Inflammatory macrophage treated with lipopolysaccharide for 4 hours (primary cell): Measurements from ENCODE around the gene RNF180.
"Not testable (repeated sequence)": the region's sequence is repeated elsewhere in the genome, so short reads cannot be mapped to it uniquely, and the experiment has no call there.

ENCODE experiments used
- DNase-seq: peaks from one replicate; pipeline ENCODE4 v3.0.0-alpha.2; 2020

Gene RNF180

DNA sequence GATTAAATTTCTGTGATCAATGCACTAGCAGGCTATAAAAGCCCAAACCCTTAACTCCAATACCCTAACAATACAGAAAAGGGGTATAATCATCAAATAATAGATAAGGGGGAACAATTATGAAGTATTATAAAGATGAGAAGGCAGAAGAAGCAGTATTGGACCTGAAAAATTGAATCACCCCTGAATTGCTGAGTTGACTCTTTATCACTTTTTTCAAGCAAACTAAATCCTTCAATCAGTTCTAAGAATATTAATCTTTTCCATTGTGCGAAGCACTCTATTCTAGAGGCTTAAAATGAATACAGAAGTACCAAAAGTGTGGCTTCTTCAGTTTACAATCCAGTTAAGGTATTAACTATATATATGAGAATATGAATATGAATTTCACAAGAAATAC lies 120.7 kb downstream of the RNF180 start:
- no peak for DNase-seq

DNA sequence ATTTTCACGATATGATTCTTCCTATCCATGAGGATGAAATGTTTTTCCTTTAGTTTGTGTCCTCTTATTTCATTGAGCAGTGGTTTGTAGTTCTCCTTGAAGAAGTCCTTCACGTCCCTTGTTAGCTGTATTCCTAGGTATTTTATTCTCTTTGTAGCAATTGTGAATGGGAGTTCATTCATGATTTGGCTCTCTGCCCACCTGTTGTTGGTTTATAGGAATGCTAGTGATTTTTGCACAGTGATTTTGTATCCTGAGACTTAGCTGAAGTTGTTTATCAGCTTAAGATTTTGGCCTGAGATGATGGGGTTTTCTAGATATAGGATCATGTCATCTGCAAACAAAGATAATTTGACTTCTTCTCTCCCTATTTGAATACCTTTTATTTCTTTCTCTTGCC lies 122.9 kb downstream of the RNF180 start:
- DNase-seq = not testable (repeated sequence)

DNA sequence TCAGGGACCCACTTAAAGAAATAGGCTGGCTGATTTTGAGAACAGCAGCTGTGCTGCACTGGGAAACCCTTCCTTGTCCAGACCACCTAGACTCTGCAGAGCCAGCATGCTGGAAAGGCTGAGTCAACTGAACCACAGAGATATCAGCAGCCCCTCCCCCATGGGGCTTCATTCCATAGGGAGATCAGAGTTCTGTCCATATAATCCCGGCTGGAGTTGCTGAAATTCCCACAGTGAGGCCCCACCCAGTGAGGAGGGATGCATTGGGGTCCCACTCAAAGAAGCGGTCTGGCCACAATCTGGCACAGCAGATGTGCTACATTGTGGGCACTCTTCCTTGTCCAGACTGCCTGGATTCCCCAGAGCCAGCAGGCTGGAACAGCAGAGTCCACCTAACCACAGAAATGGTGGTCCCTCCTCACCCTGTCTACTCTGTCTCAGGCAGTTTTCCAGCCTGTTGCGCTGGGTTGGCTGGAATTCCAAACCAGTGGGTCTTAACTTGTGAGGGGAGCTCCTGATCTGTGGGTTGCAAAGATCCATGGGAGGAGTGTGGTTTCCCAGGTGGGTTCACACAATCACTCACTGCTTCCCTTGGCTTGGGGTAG lies 127.1 kb downstream of the RNF180 start:
- DNase-seq = no peak

DNA sequence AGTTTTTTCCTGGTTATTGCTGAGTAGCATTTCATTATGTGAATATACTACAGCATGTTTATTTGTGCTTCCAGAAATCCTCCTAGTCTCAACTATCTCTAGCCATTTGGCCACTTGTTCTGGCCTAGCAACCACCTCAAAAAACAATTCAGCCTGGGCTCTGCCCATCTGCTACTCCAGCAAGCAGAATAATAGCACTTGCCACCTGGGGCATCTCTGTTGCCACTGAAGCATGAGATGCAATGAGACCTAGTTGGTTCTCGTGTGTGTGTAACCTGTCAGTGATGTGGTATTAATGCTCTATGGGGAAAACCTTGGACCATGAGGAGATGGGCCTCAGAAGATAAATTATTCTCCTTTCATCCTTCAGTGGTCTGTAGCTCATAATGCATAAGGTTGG lies 129.5 kb downstream of the RNF180 start:
- no peak for DNase-seq

DNA sequence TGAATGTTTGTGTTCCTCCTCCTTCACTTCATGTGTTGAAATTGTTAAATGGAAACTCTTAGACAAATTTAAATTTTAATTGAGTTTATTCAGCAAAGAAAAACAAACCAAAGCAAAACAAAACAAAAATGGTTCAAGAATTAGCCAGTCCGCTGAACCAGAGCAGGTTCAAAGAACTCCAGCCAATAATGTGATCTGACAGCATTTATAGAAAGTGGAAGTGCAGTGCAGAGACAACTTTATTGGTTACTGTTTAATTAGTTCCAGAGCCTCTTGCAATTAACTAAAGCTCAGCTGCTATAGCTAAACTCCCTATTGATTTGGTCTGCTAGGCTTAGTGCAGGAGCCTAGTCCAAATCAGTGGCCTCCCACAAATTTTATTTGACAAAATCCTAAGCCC lies 132.9 kb downstream of the RNF180 start:
- no peak for DNase-seq

DNA sequence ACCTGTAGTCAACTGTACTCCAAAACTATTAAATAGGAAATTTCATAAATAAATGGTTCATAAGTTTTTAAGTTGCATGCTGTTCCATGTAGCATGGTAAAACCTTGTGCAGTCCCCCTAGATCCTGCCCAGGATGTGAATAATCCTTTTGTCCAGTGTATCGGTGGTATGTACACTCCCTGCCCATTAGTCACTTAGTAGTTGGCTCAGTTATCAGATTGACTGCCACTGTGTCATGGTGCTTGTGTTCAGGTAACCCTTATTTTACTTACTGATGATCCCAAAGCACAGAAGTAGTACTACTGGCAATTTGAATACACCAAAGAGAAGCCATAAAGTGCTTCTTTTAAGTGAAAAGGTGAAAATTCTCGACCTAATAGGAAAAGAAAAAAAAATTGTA lies 134.2 kb downstream of the RNF180 start:
- no peak for DNase-seq

DNA sequence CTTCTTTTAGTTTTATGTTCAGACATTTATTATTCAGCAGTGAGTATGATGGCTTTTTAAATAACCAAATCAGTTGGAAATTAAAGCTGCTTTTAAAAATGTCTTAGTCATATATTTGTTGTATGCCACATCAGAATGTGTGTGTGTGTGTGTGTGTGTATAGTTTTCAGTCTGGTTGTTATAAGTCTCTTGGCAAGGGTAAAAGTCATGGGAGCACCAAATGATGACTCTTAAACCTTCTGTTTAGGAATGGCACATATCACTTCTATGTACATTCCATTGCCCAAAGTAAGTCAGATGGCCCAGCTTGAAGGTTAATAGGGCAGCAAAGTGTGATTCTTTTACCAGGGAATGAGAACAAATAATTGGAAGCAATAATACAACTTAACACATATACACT lies 135.9 kb downstream of the RNF180 start:
- no peak for DNase-seq

DNA sequence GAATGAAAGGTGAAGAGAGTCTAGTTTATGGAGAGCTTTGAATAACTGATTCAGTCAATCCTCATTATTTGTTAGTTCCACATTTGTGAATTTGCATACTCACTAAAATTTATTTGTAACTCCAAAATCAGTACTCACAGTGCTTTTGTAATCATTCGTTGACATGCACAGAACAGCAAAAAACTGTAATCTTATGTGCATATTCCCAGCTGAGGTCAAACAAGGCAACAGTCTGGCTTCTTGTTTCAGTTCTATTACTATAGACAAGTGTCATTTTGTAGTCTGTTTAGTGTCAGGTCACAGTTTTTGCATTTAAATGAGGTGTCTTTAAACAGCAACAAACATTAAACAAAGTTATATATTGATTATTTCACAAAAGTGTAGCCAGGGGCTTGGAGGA lies 142.5 kb downstream of the RNF180 start:
- DNase-seq = no peak

DNA sequence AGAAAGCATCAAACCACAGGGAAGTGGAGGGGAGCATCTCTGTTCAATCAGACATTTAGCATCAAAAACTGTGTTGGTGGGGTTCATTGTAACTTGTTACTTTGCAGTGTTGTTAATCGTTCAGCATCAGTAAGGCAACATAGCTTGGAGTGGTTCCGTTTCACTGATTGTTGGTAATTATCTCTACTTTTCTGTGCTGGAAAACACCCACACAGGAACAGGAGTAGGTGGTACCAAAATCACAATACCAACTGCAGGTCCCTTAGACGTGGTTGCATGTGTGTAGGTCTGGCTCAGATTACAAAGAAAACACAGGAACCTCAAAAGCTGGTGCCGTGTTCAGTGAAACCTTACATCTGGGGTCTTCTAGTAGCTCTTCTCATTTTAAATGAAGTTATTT lies 146.8 kb downstream of the RNF180 start:
- no peak for DNase-seq

DNA sequence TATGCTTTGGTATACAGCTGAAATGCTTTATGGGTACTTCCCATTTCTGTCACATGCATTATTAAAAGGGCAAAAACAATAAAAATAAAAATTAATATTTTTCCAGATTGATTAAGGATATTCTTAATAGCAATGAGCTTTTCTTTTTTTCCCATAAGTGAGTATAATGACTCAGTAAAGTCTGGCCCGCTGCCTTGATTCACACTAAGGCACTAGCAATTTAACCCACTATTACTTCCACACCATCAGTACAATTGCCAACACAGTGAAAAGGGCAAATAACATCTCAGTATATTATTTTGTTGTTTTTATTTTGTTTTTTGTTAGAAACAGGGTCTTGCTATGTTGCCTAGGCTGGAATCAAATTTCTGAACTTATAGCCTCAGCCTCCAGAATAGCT lies 150.1 kb downstream of the RNF180 start:
- no peak for DNase-seq

DNA sequence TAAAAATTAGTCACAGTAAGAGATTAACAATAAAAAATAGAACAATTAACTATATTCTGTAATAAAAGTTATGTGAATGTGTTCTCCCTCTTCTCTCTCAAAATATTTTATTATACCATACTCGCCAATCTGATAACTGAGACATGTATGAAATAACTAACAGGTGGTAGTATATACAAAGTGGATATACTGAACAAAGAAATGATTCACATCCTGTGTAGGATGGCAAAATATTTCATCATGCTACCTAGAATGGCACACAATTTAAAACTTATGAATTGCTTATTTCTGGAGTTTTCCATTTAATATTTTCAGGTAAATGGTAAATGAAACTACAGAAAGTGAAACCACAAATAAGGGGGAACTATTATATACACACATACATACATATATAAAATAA lies 152.5 kb downstream of the RNF180 start:
- no peak for DNase-seq

DNA sequence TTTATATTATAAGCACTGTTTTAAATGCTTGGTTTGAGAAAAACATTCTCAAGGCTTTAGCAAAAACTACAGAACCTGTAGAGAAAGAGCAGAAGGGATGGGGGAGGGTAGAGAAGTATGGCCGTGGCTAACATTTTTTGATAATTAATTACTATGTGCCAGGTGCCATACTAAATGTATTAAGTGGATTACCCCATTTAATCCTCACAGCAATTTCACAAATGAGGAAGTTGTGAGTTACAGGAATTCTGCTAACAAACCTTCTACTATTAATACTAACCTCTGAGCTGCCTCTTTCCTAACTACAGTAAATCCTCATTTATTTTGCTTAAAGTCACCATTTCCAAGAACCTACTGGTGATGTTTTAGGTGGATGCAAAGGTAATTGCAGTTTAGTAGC lies 157.9 kb downstream of the RNF180 start:
- no peak for DNase-seq

DNA sequence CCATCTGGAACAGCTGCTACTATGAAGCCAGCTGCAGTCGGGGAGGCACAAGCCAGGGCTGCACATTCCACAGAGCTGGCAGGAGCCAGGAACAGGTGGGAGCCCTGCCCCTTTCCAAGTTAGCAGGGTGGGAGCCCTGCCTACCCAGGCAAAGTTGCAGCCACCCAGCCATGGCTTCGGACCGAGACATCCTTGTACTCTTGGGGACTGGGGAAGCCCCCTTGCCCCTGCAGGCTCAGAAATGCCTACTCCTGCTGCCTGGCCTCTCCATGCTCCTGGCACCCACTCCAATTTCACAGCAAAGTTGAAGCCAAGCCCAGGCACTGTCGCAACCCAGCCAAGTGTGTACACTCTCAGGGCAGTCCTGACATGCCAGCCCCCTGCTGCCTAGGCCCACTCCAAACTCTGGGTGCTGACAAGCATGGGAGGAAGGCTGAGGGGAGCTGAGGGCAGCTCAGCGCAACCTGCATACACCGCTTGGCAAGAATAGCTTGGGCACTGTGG lies 165.1 kb downstream of the RNF180 start:
- no peak for DNase-seq

DNA sequence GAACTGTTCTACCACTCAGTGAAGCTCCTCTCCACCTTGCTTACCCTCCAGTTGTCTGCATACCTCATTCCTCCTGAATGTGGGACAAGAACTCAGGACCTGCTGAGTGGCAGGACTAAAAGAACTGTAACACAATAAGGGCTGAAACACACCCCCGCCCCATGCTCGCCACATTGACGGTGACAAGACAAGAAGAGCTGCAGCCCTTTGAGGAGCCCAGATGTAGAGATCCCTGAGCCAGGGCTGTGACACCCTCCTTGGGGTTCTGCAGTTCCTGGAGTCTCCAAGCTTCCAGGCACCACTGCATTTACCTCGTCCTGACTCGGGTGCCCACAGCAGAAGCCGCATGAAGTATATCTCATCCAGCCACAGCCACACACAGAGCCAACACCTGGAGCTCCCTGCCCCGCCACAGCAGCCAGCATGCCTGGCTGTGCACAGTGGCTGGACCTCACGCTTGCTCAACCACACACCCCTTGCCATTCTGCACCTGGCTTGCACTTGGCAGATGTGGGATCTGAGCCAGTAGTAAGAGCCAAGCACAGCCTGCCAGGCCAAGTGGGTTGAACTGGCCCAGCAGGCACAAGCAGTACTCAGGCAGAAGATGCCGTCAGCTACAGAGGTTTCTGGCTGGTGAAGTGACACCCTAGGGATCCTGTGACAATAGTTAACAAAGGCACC lies 166.1 kb downstream of the RNF180 start:
- DNase-seq = no peak

DNA sequence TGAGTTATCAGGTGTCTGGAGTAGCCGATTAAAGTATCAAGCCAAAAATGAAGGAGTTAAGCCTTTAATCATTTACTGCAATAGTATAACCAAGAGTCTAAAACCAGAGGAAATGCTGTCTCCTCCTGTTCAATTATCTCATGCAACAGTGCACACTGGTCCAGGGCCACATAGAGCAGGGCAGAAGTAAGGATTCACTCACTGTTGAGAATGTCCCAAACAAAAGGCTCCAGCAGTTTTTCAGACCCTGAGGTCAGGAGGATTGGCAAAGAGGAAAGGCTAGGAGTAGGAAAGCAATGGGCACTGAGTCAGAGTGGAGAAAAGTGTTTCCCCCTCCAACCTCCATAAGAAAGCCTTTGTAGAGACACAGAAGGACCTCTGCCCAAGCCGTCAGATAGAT lies 168.2 kb downstream of the RNF180 start:
- no peak for DNase-seq

DNA sequence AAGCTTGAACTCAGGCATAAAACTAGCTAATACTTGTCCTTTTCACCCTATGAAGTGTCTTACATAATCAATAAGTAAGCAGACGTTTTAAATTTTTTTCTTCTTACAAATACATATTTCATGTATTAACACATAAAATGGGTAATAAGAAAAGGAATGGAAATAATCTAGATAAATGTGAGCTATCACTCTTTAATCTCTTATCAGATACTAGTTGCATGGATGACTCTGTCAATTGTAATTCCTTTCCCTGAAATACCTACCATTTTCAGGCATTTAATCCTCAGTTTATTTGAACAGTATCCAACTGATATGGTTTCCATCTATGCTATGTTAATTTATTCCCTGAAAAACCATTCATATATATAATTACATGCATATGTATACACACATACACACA lies 174.1 kb downstream of the RNF180 start:
- DNase-seq = no peak

DNA sequence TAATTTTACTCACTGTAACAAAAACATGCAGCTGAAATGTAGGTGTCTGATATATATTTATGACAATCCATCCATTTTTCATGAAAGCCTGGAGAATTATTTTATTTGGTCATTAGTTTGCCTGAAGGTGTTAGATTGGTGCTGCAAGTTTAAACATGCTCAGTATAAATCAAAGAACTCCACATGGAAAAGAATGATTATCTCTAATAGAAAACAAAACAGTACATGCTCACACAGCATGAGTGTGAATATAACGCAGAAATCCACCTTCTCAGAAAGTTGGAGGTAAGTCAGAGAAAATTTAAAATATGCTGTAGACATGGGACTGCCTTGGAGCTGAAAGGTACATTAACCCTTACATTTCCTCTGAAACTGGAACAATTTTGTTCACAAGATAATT lies 174.7 kb downstream of the RNF180 start:
- no peak for DNase-seq

DNA sequence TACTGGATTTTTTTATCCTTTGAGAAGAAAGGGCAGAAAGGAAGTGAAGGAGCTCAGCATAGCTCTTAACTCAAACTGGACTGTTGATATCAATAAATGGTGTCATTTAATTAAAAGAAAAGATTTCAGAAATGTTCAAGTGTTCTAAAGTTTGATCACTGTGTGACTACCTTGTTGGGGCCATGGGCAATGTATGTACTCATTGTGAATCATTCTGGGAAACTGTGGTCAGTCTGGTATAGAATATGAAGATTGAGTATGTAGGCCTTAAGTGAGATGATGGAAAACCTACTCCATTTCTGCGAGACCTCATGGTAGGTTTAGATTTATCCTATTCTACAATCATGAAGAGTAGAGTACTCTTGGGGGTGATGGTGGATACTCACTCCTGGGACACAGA lies 175.7 kb downstream of the RNF180 start:
- no peak for DNase-seq

DNA sequence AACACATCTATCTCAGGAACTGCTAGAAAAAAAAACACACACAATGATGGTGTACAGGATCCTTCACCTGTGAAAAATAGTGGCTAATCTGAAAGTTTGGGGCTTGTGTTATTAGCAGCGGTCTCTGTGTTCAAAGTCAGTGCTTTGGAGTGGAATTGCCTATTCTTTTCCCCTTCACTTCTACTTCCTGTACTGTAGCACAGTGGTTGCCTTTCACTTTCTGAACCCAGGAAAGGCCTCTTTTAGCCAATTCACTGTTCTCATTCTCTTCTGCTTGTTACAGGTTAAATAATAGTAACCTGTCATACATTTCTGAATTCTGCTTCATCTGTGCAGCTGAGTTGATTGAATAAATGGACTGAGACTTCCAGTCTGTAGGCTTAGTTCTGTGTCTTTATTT lies 178.9 kb downstream of the RNF180 start:
- DNase-seq = no peak

DNA sequence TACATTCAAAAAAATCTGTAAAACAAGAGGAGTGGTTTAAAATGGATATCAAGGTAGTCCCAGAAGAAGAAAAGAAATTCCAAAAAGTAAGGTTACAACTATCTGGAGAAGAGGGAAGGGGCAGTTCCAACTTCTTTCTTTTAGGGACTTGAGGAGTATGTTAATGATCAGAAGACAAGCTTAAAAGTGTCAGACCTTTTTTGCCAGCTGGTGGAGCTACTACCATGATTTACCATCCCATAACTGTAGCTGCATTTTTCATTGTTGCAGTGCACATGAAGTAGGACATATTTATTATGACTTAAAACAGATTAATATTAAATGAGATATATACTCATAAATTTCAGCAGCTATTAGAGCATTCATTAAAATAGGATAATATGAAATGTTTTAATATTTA lies 181.7 kb downstream of the RNF180 start:
- no peak for DNase-seq

DNA sequence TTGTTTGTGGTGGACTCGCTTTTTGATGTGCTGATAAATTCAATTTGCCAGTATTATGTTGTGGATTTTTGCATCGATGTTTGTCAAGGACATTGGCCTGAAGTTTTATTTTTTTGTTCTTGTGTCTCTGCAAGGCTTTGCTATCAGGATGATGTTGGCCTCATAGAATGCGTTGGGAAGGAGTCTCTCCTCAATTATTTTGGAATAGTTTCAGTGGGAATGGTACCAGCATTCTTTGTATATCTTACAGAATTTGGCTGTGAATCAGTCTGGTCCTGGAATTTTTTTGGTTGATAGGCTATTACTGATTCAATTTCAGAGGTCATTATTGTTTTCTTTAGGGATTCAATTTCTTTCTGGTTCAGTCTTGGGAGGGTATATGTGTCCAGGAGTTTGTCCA lies 198.8 kb downstream of the RNF180 start:
- DNase-seq = no peak

DNA sequence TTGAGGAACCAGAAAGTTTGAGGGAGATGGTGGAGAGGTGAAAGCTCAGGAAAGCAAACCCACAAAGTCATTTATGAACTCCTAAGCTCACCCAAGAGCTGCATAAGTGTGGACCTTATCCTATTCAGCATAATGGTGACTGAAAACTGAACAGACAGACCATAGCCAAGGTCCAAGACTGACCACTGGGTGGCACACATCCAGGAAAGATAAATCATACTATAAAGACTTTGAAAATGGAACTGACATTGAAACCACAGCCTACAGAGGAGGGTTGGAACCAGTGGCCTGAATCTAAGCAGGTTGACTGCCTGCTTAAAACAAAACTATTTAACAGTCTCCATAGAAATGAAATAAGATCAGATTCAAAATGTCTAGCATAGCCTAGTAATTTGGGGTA lies 219.1 kb downstream of the RNF180 start:
- DNase-seq = no peak

DNA sequence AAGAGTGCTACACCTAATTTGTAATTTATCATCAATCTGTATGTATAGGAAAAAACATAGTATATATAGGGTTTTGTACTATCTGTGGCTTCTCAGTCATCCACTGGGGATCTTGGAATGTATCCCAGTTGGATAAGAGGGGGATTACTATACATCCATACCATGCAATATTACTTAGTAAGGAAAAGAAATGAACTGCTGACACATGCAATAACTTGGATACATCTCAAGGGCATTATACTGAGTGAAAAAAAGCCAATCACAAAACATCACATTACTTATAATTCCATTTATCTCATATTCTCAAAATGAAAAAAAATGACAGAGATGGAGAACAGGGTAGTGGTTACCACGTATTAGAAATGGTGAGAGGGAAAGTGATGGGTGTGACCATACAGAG lies 231.9 kb downstream of the RNF180 start:
- no peak for DNase-seq

DNA sequence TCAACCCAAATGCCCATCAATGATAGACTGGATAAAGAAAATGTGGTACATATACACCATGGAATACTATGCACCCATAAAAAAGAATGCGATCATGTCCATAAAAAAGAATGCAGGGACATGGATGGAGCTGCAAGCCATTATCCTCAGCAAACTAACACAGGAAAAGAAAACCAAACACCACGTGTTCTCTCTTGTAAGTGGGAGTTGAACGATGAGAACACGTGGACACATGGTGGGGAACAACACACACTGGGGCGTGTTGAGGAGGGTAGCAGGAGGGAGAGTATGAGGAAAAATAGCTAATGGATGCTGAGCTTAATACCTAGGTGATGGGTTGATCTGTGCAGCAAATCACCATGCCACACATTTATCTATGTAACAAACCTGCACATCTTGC lies 233.1 kb downstream of the RNF180 start:
- DNase-seq = not testable (repeated sequence)
